Measurements from ENCODE around the gene HSDL2.

Gene HSDL2

GRCh38 chr9:112462855-112463254 is 82.9 kb downstream of the HSDL2 start:
- no peak for DNase-seq

- no peak for DNase-seq
These were observed 85.4 kb downstream of the HSDL2 start for GRCh38 chr9:112465352-112465751.

DNA sequence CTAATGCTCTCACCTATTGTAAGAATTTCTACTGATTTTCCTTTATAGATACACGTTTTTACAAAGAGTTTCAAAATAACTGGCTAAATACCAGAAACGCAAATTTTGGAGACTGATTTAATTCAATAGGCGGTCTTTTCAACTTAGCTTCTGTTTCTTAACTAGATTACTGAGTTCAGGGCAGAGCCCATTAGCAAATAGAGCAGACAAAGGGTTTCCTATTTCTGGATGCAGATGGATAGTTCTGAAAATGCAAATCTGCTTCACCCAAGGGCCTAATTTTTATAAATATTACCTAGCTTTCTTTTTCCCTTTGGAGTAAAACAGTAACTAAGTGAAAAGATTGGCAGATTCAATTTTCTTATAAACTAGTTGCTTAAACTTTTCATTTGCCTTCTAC is 93.1 kb downstream of the HSDL2 start:
- DNase-seq, result peak; percentile 40

DNA sequence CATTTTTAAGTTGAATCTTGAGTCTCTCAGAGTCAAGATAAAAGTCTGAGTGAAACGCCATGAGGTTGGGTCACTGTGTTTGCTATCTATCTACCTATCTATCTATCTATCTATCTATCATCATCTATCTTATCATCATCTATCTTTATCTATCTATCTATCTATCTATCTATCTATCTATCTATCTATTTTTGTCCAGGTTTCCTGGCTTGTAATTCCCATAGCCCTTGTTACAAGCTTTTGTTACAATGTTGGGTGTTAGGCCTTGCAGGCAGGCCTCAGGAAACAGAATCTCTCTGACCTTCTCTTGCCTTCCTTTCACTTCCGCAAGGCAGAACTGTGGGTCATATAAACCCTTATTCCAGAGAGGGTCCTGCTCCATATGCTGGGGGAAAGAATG is 94.1 kb downstream of the HSDL2 start:
- no peak for DNase-seq

DNA sequence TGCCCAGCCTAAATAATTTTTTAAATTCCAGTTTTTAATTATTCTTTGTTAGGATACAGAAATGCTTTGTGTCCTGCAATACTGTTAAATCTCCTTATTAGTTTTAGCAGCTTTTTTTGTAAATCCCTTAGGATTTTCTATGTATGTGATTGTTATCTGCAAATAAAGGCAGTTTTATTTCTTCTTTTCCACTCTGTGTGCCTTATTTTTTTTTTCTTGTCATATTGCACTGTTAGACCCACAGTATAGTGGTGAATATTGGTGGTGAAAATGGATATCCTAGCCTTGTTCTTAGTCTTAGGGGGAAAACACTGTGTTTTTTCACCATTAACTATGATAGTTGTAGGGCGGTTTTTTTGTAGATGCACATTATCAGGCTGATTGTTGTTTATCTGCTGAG is 95.4 kb downstream of the HSDL2 start:
- no peak for DNase-seq

DNA sequence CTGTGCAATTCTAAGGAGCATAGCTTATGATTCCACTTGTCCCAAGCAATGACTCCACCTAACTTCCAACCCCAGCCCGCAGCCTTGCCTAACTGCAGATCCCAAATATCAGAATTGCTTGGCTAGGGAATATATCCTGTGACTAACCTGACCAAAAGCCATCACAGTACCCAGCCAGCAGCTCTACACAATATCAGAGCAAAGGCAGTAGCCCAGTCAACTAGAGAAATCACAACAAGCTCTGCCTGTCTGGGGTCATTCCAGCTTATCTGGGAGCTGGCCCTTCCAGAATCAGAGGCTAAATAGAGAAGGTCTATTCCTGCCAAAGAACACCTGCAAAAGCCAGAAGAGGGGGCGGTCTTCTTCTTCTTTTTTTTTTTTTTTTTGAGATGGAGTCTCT is 97.4 kb downstream of the HSDL2 start:
- DNase-seq, result no peak

- DNase-seq, result no peak
These were observed 99.3 kb downstream of the HSDL2 start for GRCh38 chr9:112479221-112479620.

- no peak for DNase-seq
These were observed 104.7 kb downstream of the HSDL2 start for GRCh38 chr9:112484607-112485006.

DNA sequence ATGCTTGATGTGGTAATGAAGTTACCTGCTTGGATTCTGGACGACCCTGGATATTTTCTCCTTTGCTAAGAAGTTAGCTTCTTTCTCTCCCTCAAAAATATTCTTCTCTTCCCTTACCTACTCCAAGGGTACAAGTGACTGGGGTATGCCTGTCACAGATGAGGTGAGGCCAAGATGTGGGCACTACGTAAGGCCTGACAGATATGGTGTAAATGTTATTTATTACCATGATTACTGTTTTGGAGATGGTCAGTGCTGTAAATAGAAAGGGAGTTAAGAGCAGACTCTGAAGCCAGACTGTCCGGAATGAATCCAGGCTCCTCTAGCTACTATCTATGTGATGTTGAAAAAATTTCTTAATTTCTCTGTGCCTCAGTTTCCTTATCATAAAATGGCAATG is 105.7 kb downstream of the HSDL2 start:
- no peak for DNase-seq

GRCh38 chr9:112486221-112487007 is 106.5 kb downstream of the HSDL2 start, which contains the start of gene KIAA1958:
KIAA1958 (plus strand) TSS chr9:112486827; CDS start chr9:112574081, 87,254 bp downstream.
- DNase-seq, result peak; percentile 56

DNA sequence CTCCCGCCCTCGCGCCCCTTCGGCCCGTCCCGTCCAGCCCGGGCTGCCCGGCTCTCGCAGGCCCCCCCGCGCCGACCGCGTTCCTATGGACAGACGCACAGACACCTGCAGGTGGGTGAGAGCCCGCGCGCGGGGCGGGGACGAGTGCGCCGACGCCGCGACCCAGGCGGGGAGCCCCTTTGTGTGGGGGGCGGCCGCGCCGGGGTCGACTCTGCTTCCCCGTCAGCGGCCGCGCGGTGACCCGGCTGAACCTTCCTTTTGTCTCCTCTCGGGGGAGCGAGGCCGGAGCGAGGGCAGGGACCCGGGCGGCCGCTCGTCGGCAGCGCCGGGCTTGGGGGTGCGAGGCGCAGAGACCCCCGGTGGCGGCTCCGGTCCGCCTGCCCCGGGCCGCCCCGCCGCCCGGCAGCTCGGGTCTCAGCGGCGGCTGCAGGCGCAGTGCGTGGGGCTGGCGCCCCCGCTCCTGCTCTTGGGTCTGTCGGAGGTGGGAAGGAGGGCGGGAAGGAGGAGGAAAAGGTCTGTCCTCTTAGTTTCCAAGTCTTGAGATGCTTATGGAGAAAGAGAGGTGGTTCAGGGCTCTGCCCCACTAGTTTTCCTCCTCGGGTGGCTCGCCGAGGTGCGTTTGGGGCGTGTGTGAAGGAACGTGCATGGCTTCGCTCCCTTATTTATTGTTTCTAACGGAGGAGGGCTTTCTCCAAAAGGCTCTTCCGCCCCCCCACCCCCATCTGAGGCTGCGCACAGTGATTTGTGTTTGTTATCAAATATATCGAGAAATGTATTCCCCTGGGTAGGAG is 107.3 kb downstream of the HSDL2 start:
- peak; percentile 31 for DNase-seq

DNA sequence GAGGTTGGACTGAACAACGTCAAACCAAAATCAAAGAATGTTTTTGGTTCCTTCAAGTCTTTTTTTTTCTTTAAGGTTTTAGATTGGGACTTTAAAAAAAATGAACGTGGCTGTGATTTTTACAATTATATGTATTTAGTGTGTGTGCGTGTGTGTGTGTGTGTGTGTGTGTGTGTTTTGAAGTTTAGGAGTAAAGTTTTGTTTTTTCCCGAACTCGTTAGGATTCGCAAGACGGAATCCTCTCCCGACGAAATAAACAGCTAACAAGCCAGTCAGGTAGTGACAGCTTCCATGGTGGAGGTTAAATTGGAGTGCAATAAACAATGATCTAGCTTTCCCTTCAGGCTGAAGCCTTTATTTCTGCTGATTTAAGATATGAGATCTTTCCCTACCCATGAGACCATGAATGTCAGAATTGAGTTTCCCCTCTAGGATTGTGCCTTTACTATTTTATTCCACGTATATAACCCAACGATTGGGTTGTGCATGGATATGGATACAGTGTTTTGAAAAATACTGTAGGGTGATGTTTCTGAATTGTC is 108.0 kb downstream of the HSDL2 start:
- peak; percentile 4 for DNase-seq

DNA sequence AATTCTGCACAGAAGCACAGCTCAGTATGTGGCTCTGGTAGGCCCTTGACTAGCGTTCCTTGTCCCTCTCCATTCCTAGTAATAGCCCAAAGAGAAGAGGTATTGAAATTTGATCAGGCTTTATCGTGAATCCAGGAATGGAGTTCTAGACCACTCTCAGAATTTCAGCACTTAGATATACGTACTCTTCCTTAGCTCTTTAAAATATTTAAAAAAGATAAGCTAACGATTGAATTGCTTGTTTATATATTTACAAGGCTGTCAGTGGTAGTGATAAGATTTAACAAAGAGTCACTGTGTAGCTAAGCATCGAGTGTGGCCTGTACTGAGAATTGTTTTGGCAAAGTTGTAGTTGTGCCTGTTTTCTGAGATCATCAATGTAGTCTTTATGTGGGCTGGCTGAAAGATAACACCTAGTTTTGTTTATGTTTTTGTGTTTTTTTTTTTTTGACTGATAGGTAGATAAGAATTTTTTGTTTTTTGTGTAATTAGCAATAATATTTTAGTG is 109.2 kb downstream of the HSDL2 start:
- DNase-seq, result peak; percentile 11

DNA sequence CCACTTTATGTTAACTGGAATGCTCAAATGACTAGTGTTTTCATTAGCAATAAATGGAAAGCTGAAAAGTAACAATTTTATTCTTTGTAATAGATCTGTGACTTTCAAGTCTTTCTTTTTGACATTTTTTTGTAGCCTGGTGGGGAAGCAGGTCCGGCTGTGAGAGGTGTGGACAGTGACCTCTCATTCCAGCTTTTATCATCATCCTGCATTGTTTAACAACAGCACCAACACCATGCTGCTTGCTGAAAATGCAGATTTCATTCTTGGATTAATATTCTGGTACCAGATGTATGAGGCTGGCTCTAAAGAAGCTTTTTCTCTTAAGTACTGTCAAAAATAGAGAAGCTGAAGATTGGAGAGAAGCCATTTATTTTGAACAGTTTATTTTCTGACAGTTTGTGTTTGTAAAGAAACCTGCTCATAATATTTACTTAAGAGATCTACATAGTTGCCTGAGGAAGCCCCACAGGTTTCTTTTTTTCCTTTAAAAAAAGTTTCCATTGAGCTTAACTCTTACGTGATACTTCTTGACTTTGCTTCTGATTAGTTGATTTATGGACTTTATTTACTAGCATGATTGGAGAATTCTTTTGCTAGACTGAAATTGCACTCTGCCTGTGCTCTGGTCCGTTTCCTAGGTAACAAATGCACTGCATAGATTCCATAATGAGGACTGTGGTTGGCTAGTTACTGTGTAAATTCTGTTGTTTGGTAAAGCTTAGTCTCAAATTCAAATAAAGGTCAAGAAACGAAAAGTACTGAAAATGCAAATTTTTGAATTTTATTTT is 110.2 kb downstream of the HSDL2 start:
- peak; percentile 23 for DNase-seq

DNA sequence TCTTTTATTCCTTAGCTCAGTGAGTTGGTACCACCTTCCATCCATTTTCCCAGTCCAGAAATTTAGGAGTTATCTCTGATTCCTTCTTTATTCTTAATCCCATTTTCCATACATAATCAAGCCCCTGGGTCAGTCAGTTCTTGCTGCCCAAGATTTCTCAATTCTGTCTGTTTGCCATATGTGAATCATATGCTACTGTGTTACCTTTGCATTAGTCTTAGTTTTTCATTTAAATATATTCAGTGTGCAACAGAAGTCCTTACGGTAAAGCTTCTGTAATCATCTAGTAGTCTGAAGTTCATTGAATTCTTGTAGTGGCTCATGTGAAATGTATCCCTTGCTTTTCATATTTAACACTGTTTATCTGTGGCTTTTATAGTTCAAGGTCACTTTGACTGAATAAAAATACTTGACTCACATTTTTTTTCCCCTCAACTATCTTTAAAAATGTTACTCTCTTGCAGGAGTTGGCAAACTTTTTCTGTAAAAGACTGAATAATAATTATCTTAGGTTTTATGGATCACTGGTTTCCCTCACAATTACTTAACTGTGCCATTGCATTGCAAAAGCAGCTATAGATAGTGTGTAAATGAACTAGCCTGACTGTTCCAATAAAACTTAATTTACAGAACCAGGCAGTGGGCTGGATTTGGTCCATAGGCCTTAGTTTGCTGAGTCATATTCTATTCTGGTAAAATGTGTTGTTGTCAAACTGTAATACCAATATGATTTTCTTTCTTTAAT is 113.7 kb downstream of the HSDL2 start:
- no peak for DNase-seq

DNA sequence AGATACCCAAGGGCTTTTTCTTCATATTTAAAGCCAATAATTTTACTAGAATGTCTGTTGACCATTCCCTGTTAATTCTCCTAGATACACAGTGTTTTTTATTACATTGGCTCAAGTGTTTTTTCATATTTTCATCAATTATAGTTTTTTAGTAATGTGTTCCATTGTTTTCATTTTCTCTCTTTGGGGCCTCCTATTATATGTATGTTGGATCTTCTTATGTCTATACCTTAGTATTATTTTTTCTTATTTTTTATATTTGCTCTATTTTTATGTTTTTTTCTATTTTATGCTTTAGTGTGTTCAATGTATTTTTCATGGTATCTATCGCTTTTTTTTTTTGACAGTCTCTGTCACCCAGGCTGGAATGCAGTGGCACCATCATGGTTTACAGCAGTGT is 114.2 kb downstream of the HSDL2 start:
- no peak for DNase-seq

- no peak for DNase-seq
These were observed 115.7 kb downstream of the HSDL2 start for GRCh38 chr9:112495614-112496013.

DNA sequence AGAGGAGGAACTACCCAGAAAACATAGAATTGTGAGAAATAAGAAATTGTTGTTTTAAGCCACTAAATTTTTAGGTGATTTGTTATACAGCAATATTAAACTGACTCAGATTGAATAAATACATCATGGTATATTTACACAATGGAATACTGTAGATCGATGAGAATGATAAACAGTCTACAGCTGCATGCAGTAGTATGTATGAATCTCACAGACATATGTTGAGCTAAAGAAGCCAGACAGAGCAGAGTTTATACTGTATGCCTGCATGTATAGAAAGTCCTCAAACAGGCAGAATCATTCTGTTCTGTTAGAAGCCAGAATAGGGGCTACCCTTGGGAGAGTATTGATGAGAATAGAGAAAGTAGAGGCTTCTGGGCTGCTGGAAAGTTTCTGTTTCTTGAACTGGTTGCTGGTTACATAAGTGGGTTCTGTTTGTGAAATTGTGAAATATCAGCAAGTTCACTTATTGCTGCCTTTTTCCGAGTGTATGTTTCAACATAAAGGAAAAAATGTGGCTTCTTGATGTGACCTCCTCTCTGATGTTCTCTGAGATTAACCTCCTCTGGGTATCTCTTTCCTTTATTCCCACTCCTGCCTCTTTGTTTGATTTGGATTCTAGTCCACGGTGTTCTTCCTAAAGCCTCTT is 116.3 kb downstream of the HSDL2 start:
- DNase-seq, result no peak

GRCh38 chr9:112500842-112501241 is 120.9 kb downstream of the HSDL2 start:
- no peak for DNase-seq

DNA sequence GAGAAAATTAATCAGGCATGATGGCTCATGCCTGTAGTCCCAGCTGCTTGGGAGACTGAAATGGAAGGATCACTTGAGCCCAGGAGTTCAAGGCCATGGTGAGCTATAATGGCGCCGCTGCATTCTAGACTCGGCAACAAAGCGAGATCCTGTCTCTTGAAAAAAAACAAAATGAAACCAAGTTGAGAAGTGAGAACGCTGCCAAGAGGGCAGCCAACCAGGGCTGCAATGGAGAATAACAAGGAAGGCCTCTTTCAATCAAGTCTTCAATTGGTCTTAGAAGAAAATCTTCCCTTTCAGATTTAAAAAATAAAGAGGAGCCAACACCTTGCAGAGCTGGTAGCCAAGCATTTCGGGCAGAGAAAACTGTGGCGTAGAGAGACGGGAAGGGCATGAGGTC is 121.4 kb downstream of the HSDL2 start:
- DNase-seq, result no peak

DNA sequence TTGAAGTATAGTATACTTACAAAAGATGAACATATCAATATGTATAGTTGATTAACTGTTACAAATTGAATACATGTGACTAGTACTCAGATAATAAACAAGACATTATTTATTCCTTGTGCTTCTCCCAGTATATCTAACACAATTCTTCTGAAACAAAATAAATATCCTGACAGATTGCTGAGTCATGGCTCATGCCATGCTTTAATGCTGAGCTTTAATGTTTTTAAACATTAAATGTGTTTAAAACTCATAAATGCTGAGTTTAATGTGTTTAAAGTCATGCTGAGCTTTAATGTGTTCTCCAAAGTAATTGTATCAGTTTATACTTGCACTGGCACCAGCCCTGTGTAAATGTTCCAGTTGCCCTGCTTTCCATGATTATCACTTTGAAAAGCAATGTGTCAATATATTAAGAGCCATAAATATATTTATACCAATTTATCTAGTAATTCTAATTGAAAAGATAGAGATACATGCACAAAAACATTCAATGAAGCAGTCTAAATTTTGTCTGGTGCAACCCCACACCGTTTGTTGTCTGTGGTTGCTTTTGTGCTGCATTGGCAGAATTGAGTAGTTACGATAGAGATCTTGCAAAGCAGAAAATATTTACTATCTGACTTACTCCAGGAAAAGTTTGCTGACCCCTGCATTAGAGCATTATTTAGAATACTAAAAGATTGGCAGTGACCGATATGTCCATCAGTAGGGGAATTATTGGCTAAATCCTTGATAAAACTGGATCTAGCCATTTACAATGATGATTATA is 122.5 kb downstream of the HSDL2 start:
- DNase-seq, result no peak

Data from NCI-H526 treated with DMSO at 0.1 percent for 48 hours (cell line).